Peyer's patch (tissue), 4 donors: ENCODE results near the gene MARS1.

ENCODE experiments used
- CTCF ChIP-seq, 6 experiments: fragments of 450-650 bp in 4 of 6; fragments of 200-600 bp in 2 of 6; sonication (generic) in 1 of 6; IDR thresholded peaks; one replicate each; pipeline ENCODE4 v1.5.1; 2017 to 2019; ENCODE audit warnings: antibody characterized with exemption in 6 of 6, mild to moderate bottlenecking in 3 of 6, moderate library complexity in 1 of 6
- POLR2A ChIP-seq, 2 donors: fragments of 450-650 bp; IDR thresholded peaks; one replicate each; pipeline ENCODE4 v1.5.1; 2017; ENCODE audit warnings: antibody characterized with exemption in 2 of 2, mild to moderate bottlenecking in 2 of 2, moderate library complexity in 2 of 2

- no peak for TF ChIP-seq CTCF (IDR thresholded peaks at IDR 0.05)
- TF ChIP-seq POLR2A (IDR thresholded peaks at IDR 0.05): no peak
Measured at GRCh38 chr12:57554453-57554852, 66.6 kb downstream of the MARS1 start.
